ENCODE data around the gene TSPAN9.

Gene TSPAN9

DNA sequence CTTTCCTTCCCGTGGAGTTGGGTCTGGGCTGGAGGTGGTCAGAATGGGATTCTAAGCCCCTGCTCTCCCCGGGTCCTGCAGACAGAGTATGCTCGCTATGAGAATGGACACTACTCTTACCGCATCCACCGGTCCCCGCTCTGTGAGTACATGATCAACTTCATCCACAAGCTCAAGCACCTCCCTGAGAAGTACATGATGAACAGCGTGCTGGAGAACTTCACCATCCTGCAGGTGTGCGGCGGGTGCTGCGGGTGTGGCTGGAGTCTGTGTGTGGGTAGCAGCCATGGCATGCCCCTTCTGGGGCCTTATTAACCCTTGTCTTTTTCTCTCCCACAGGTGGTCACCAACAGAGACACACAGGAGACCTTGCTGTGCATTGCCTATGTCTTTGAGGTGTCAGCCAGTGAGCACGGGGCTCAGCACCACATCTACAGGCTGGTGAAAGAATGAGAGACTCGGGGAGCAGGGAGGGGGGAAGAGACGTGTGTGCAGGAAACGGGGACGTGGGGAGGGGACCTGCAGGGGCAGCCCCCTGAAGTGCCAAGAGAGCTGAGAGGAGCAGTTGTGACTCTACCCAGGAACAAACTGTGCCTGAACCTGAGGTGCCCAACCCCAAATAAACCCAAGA lies 37.0 kb upstream of the TSPAN9 start:
- TF ChIP-seq GATA3 (IDR thresholded peaks at IDR 0.05; ENCODE audit: low read depth, low read length) (no peak), GATA2 (IDR thresholded peaks at IDR 0.05; ENCODE audit: low read depth, low read length) (no peak)

DNA sequence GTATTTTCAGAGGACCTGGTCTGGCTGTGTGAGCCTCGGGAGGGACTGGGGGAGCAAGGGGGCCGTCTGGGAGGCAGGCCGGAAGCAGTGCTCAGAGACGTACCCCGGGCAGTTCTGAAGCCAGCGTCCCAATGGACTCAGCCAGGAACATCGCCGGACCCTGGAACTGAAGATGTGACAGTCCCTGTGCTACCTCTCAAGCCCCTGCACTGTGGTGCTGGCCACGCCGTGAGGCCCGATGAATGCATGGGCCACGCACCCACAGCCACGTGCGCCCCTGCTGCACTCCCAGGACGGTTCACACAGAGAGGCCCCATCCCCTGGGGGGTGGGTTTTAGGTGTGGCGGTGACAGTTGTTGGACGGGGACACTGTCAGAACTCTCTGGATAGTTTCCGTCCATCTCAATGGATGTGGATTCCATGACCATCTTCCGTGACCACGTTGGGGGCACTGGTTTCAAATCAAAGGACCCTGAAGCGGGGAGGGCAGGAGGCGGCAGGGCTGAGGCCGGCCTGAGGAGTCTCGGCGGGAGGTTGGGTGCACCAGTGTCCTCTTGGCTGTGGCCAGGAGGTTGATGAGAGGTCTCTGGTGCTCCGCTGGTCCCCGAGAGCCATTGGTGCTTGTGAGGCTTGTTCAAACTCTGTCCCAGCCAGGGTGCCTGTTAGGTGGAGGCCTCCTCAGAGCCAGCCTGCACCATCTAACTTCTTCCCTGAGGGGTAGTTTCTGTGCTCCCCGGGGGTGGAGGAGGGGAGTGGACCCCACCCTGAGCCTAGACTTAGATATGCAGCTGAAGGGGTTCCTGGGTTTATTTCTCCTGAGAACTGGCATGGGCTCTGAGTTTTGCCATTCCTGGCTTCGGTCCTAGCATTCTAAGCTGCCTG lies 36.3 kb upstream of the TSPAN9 start:
- TF ChIP-seq GATA2 (IDR thresholded peaks at IDR 0.05; ENCODE audit: low read depth, low read length) = no peak
- TF ChIP-seq GATA3 (IDR thresholded peaks at IDR 0.05; ENCODE audit: low read depth, low read length) = no peak

DNA sequence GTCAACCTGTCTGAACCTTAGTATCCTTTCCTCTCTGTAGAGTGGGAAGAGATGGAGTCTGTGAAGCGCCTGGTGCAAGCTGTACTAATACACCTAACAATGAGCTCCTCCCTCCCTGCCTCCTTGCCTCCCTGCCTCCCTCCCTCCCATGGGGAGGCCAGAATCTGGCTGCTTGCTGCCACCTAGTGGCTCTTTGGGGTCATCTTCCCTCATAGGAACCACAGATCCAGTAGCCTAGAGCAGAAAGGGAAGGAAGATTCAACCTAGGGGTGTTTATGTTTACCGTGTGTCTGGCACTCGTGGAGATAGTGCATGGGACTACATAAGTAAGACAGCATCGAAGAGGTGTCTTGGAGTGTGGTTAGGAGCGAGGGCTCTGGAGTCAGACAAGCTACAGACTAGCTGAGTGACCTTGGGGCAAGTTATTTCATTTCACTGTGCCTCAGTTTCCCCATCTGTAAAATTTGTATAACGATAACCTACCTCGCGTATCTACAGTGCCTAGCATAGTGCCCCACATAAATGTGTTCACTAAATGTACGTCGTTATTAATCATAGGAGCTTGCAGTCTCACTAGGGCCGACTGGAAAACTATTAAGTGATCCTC lies 35.5 kb upstream of the TSPAN9 start:
- no peak for TF ChIP-seq GATA3 (IDR thresholded peaks at IDR 0.05; ENCODE audit: low read depth, low read length)
- no peak for TF ChIP-seq GATA2 (IDR thresholded peaks at IDR 0.05; ENCODE audit: low read depth, low read length)

DNA sequence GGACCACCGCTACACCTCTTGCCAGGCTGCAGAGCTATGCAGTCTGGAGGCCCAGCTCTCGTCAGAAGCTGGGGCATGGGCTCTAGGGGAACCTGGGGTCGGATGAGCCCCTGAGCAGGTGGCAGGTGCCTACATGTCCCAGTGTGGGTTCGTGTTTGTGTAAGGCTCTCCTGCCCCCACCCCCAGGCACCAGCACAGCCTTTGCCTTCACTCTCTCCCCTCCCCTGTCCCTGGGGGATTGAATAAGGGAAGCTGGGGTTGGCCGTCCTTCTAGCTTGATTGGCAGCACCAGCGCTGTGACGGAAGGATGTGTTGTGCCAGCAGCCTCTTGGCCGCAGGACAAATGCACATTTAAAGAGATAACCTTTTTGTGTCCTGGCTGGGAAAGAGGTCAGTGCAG lies 34.8 kb upstream of the TSPAN9 start:
- TF ChIP-seq GATA3 (IDR thresholded peaks at IDR 0.05; ENCODE audit: low read depth, low read length) (no peak), GATA2 (IDR thresholded peaks at IDR 0.05; ENCODE audit: low read depth, low read length) (no peak)

DNA sequence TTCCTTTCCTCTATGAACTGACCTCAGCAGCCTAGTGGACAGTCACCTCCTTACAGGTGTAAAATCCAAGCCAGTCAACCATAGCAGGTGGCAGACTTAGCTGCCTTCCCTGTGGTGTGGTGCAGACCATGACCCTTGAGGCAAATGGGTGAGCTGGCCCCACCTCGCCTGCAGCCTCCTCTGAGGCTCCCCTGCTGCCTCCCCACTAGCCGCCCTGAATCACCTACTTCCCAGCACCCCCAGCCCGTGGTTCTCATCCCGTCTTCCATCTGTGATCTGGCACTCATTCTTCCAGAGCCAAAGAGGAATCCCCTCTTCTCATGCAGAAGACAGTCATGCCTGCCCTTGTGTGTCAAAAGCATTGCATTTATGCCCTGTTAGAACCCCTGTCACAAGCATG lies 34.4 kb upstream of the TSPAN9 start:
- TF ChIP-seq GATA2 (IDR thresholded peaks at IDR 0.05; ENCODE audit: low read depth, low read length) = no peak
- TF ChIP-seq GATA3 (IDR thresholded peaks at IDR 0.05; ENCODE audit: low read depth, low read length) = no peak

DNA sequence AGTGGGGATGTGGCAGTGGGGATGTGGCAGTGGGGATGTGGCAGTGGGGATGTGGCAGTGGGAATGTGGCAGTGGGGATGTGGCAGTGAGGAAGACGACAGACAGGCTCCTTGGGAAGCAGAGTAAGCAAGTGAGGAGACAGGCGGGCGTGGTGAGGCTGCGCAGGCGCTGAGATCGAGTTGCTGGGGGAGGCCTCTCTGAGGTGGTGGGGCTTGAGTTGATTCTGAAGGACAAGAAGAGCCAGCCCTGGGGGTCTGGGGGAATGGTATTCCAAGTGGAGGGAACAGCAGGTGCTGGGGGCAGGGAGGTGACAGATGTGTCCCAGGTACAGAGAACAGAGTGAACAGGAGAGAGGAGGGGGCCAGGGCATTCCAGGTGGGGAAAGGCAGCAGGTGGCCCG lies 33.8 kb upstream of the TSPAN9 start:
- no peak for TF ChIP-seq GATA3 (IDR thresholded peaks at IDR 0.05; ENCODE audit: low read depth, low read length)
- TF ChIP-seq GATA2 (IDR thresholded peaks at IDR 0.05; ENCODE audit: low read depth, low read length) = no peak

DNA sequence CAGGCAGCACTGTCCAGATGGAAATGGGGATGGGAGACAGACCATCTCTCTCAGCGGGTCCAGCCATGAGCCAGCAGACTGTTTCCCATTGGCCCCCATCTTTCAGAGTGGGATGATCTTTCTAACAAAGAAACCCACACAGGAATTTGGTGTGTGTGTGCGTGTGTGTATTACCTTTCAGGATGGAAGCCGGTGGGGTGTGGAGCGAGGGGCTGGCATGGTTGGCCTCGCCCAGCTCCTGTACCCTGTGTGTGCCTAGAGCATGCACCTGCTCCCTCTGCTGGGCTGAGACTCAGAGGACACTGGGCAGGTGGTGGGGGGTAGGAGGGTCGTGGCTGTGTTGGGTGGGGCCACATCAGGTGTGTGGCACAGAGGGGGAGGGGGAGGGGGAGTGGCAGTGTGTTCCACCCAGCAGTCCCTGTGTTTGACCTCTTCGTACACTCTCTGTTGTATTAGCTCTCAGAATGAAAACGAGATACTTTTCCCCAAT lies 33.0 kb upstream of the TSPAN9 start:
- no peak for TF ChIP-seq GATA3 (IDR thresholded peaks at IDR 0.05; ENCODE audit: low read depth, low read length)
- TF ChIP-seq GATA2 (IDR thresholded peaks at IDR 0.05; ENCODE audit: low read depth, low read length) = no peak

DNA sequence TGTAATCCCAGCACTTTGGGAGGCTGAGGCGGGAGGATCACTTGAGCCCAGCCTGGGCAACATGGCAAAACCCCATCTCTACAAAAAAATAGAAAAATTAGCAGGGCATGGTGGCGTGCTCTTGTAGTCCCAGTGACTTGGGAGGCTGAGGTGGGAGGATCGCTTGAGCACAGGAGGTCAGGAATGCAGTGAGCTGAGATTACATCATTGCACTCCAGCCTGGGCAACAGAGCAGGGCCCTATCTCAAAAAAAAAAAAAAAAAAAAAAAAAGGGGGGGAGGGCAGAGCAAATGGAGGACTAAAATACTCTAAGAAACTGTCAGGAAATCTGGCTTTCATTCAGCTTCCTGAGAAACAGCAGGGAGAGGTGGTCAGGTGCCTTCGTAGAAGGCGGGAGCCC lies 31.7 kb upstream of the TSPAN9 start:
- no peak for TF ChIP-seq GATA2 (IDR thresholded peaks at IDR 0.05; ENCODE audit: low read depth, low read length)
- no peak for TF ChIP-seq GATA3 (IDR thresholded peaks at IDR 0.05; ENCODE audit: low read depth, low read length)

DNA sequence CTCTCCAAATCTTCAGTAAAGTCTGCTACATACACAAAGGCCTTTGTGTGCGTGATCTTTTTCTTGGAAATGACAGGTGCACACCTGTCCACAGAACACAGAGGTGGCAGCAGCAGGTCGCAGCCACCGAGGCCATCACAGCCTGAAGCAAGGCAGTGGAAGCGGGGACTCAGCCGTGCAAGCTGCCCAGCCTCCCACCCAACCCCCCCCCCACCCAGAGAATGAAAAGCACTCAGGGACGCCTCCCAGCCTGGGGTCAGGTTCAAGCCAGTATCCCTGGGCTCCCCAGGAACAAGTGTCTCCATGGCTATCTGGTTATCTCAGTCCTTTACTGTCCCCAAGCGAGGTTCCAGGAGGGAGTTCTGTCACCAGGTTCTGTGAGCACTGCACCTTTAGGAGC lies 31.2 kb upstream of the TSPAN9 start:
- TF ChIP-seq GATA3 (IDR thresholded peaks at IDR 0.05; ENCODE audit: low read depth, low read length) (no peak), GATA2 (IDR thresholded peaks at IDR 0.05; ENCODE audit: low read depth, low read length) (no peak)

DNA sequence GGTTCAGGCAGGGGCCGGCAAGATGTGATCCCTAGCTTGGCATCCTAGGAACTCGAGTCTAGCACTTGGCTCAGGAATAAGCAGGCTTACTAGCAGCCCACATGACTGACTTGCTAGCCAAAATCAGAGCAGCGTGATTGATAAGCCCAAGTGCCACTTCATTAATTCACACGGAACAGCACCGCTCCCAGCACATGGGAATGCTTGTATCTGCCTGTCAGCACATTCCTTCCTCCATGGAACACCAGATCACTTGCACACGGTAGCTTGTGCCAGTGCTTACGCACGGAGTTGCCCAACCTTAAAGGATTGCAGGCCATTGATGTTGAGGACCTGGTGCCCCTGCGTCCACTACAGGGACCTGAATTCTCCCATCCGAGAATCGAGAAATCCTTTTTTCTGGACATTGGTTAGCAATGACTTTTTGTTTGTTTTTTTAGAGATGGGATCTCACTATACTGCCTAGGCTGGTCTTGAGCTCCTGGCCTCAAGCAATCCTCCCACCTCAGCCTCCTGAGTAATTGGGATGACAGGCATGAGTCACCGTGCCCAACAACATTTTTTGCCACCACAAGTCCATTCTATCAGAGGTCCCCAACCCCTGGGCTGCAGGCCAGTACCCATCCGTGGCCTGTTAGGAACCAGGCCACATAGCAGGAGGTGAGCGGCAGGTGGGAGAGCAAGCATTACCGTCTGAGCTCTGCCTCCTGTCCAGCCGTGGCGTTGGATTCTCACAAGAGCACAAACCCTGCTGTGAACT lies 30.6 kb upstream of the TSPAN9 start:
- TF ChIP-seq GATA2 (IDR thresholded peaks at IDR 0.05; ENCODE audit: low read depth, low read length) = no peak
- TF ChIP-seq GATA3 (IDR thresholded peaks at IDR 0.05; ENCODE audit: low read depth, low read length) = no peak

DNA sequence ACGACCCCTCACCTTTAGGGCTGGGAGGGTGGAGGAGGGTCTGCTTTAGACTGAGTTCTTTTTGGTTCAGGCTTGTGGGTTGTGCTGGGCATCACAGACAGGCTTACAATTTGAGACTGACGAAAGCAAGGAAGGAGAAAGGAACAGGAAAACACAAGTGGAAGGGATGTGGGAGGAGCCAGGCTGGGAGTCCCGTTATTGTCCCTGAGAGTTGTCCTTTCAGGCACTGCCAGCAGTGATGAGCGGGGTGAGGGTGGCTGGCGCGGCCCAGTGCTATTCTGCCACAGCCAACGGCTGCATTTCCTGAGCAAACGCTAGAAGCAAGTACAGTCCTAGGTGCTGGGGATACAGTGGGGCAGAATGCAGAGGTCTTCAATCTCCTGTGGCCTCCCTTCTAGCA lies 29.2 kb upstream of the TSPAN9 start:
- TF ChIP-seq GATA3 (IDR thresholded peaks at IDR 0.05; ENCODE audit: low read depth, low read length) (no peak), GATA2 (IDR thresholded peaks at IDR 0.05; ENCODE audit: low read depth, low read length) (no peak)

DNA sequence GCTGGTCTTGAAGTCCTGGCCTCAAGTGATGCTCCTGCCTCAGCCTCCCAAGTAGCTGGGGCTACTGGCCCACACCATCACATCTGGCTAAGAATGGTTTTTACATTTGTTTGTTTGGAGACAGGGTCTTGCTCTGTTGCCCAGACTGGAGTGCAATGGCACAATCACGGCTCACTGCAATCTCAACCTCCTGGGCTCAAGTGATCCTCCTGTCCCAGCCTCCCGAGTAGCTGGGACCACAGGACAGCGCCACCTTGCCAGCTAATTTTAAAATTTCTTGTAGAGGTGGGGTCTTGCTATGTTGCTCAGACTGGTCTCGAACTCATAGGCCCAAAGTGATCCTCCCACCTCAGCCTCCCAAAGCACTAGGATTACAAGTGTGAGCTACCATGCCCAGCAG lies 28.6 kb upstream of the TSPAN9 start:
- TF ChIP-seq GATA3 (IDR thresholded peaks at IDR 0.05; ENCODE audit: low read depth, low read length) (no peak), GATA2 (IDR thresholded peaks at IDR 0.05; ENCODE audit: low read depth, low read length) (no peak)

DNA sequence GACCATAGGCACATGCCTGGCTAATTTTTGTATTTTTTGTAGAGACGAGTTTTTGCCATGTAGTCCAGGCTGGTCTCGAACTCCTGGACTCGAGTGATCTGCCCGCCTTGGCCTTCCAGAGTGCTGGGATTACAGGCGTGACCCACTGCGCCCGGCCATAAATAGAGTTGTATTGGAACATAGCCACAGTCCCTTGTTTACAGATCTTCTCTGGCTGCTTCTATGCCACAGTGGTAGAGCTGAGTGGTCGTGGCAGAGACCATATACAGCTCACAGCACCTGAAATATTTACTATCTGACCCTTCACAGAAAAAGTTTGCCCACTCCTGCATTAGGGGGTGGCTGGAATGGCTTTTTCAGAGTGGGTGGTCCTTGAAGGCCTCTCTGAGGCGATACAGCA lies 28.0 kb upstream of the TSPAN9 start:
- TF ChIP-seq GATA2 (IDR thresholded peaks at IDR 0.05; ENCODE audit: low read depth, low read length) (no peak), GATA3 (IDR thresholded peaks at IDR 0.05; ENCODE audit: low read depth, low read length) (no peak)

Data from SH-SY5Y (cell line).